Measurements from ENCODE around the gene AFDN.

AFDN gene

GRCh38 chr6:167794161-167795157 is 32.3 kb upstream of the AFDN start:
- DNase-seq (ENCODE audit: low read depth in 2 of 2) = no peak

GRCh38 chr6:167795321-167795811 is 31.3 kb upstream of the AFDN start:
- no peak for DNase-seq (ENCODE audit: low read depth in 2 of 2)

GRCh38 chr6:167795874-167796191 is 30.9 kb upstream of the AFDN start:
- DNase-seq (ENCODE audit: low read depth in 2 of 2) = no peak

GRCh38 chr6:167796192-167796981 is 30.3 kb upstream of the AFDN start:
- no peak for DNase-seq (ENCODE audit: low read depth in 2 of 2)

- no peak for DNase-seq (ENCODE audit: low read depth in 2 of 2)
Observed at GRCh38 chr6:167797011-167797471, 29.7 kb upstream of the AFDN start.

- no peak for DNase-seq (ENCODE audit: low read depth in 2 of 2)
Observed at GRCh38 chr6:167797476-167798265, 29.0 kb upstream of the AFDN start.

GRCh38 chr6:167798453-167798852 is 28.3 kb upstream of the AFDN start:
- no peak for DNase-seq (ENCODE audit: low read depth in 2 of 2)

- no peak for DNase-seq (ENCODE audit: low read depth in 2 of 2)
Observed at GRCh38 chr6:167799033-167799821, 27.5 kb upstream of the AFDN start.

- no peak for DNase-seq (ENCODE audit: low read depth in 2 of 2)
Observed at GRCh38 chr6:167800549-167800948, 26.2 kb upstream of the AFDN start.

- no peak for DNase-seq (ENCODE audit: low read depth in 2 of 2)
Observed at GRCh38 chr6:167801263-167801662, 25.4 kb upstream of the AFDN start.

- DNase-seq (ENCODE audit: low read depth in 2 of 2) = no peak
Observed at GRCh38 chr6:167802339-167802738, 24.4 kb upstream of the AFDN start.

GRCh38 chr6:167803816-167804215 is 22.9 kb upstream of the AFDN start:
- DNase-seq (ENCODE audit: low read depth in 2 of 2) = no peak

- DNase-seq (ENCODE audit: low read depth in 2 of 2) = no peak
Observed at GRCh38 chr6:167804281-167805013, 22.3 kb upstream of the AFDN start.

- DNase-seq (ENCODE audit: low read depth in 2 of 2) = no peak
Observed at GRCh38 chr6:167805349-167806060, 21.2 kb upstream of the AFDN start.

GRCh38 chr6:167806061-167806700 is 20.5 kb upstream of the AFDN start:
- no peak for DNase-seq (ENCODE audit: low read depth in 2 of 2)

GRCh38 chr6:167807200-167807599 is 19.5 kb upstream of the AFDN start:
- DNase-seq (ENCODE audit: low read depth in 2 of 2) = no peak

GRCh38 chr6:167807756-167808155 is 19.0 kb upstream of the AFDN start:
- DNase-seq (ENCODE audit: low read depth in 2 of 2) = no peak

GRCh38 chr6:167811040-167811439 is 15.7 kb upstream of the AFDN start:
- no peak for DNase-seq (ENCODE audit: low read depth in 2 of 2)

- DNase-seq (ENCODE audit: low read depth in 2 of 2) = no peak
Observed at GRCh38 chr6:167811442-167812087, 15.1 kb upstream of the AFDN start.
